Effector memory CD8-positive, alpha-beta T cell (primary cell): ENCODE results near the gene LAPTM5.

Experiments used
- ATAC-seq: fragments of 150-1000 bp; cut with Tn5 transposase; replicated peaks from 2 replicates; pipeline ENCODE4 v1.10.0; 2021; ENCODE audit warnings: mild to moderate bottlenecking, moderate library complexity
- DNase-seq, 3 experiments: peaks; one replicate each; pipeline ENCODE4 v3.0.0; 2021
- H3K27ac Mint-ChIP-seq, 2 donors: one replicate each; pipeline ENCODE4 v1.8.0; 2022; ENCODE audit warnings: mild to moderate bottlenecking in 2 of 2, mixed read lengths in 2 of 2, moderate library complexity in 2 of 2
- H3K27me3 Mint-ChIP-seq, 2 donors: one replicate each; pipeline ENCODE4 v1.8.0; 2022; ENCODE audit warnings: mixed read lengths in 2 of 2
- H3K36me3 Mint-ChIP-seq: one replicate; pipeline ENCODE4 v1.8.0; 2022; ENCODE audit warnings: mild to moderate bottlenecking, moderate library complexity, mixed read lengths; ENCODE audit not compliant: insufficient read depth
- H3K4me1 Mint-ChIP-seq, 2 donors: one replicate each; pipeline ENCODE4 v1.8.0; 2022; ENCODE audit warnings: low read depth in 2 of 2, mixed read lengths in 2 of 2
- H3K4me3 Mint-ChIP-seq, 2 donors: one replicate each; pipeline ENCODE4 v1.8.0; 2022; ENCODE audit warnings: mild to moderate bottlenecking in 2 of 2, mixed read lengths in 2 of 2, moderate library complexity in 2 of 2
- H3K9me3 Mint-ChIP-seq, 2 donors: one replicate each; pipeline ENCODE4 v1.8.0; 2022; ENCODE audit warnings: mixed read lengths in 2 of 2

Gene LAPTM5

GRCh38 chr1:30762152-30762929 lies 4.8 kb upstream of the LAPTM5 start:
- H3K36me3 Mint-ChIP-seq: peaks cover 16% of the 10 kb centered on the region
- H3K4me3 Mint-ChIP-seq: no peak overlapping the region
- no peaks in the 10 kb centered on the region for H3K9me3 Mint-ChIP-seq
- DNase-seq: no peak
- H3K27me3 Mint-ChIP-seq: no peaks in the 10 kb centered on the region
- peaks cover 41 to 54% of the 10 kb centered on the region in 2 donors for H3K4me1 Mint-ChIP-seq
- peak overlapping the region; percentile 25 to 70 for H3K27ac Mint-ChIP-seq
- no peak for ATAC-seq

DNA sequence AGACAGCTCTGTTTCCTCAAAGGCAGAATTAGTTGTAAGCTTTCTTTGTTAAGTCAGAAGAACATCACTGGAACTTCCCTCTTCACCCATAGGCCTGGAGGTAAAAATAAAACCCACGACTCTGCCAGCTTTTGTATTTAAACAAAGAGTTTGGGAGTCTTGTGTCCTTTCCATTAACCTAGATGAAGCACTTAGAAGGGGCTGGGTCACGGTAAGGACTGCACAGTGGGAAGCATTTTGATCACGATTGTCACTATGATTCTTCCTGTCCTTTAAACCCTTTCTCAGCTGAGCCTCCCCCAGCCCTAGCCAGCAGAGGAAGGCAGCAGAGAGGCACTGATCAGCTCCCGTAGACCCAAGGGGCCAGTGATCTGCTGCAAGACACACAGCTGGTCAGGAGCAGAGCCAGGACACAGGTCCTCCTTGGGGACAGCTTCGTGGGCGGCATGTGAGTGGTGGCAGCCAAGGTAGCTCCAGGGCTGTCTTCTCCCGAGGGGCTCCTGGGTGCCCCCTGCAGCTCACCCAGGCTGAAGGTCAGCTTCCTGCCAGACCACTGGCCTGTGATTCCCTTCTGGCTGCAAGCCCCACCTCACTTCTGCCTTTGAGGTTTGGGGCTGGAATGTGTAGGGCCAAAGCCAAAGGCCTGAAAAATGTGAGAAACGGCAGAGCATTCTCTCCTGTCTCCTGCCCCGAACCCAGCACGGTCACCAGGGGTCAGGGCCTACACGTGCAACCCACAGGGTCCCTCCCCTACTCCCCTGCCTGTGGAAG lies 4.0 kb upstream of the LAPTM5 start:
- no peaks in the 10 kb centered on the region for H3K9me3 Mint-ChIP-seq
- no peak for ATAC-seq
- peaks cover 24% of the 10 kb centered on the region for H3K36me3 Mint-ChIP-seq
- peak overlapping the region in 1 of 2 donors; percentile 61 for H3K4me3 Mint-ChIP-seq
- H3K27ac Mint-ChIP-seq: peak overlapping the region; percentile 99
- no peaks in the 10 kb centered on the region for H3K27me3 Mint-ChIP-seq
- DNase-seq: no peak
- peaks cover 45 to 61% of the 10 kb centered on the region in 2 donors for H3K4me1 Mint-ChIP-seq

DNA sequence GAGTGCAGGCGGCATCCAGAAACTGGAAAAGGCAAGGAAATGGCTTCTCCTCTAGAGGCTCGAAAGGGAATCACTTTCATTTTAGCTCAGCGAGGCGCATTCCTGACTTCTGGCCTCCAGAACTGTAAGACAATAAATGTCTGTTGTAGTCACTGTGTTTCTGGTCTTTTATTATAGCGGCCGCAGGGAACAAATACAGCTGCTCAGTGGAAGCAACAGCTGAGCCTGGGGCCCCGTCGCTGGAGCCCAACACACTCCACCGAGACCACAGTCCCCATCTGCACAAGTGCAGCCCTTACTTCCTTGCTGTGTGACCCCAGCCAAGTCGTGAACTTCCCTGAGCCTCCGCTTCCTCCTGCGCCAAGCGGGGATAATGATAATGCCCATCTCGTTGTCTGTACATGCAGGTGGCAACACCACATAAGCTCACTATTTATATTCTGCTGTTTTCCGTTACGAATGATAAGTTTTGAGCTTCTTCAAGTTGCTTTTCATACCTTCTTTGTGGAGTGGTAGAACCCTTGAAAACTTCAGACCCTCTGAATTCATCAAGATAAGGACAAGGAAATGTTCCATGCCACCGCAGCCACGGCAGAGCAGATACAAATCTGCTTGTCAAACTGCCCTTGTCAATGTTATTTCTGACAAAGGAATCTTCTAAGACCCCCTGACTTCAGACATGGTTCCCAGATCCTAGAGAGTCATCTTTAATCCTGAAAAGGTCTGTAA lies 3.2 kb upstream of the LAPTM5 start:
- Mint-ChIP-seq H3K36me3 (peaks cover 32% of the 10 kb centered on the region), H3K4me3 (peak overlapping the region; percentile 61 to 99), H3K27ac (peak overlapping the region; percentile 99), H3K9me3 (no peaks in the 10 kb centered on the region), H3K27me3 (no peaks in the 10 kb centered on the region), H3K4me1 (peaks cover 45 to 61% of the 10 kb centered on the region in 2 donors)
- ATAC-seq (no peak), DNase-seq (no peak)

- Mint-ChIP-seq H3K4me3 (peak overlapping the region; percentile 99), H3K27me3 (no peaks in the 10 kb centered on the region), H3K9me3 (no peaks in the 10 kb centered on the region), H3K27ac (peak overlapping the region; percentile 99), H3K36me3 (peaks cover 40% of the 10 kb centered on the region), H3K4me1 (peaks cover 55 to 70% of the 10 kb centered on the region in 2 donors)
- DNase-seq (peak; percentile 72 to 76 (median 74)), ATAC-seq (peak; percentile 54)
Observed at GRCh38 chr1:30759718-30760281, 2.2 kb upstream of the LAPTM5 start.

- ATAC-seq: no peak
- no peaks in the 10 kb centered on the region for H3K9me3 Mint-ChIP-seq
- H3K4me1 Mint-ChIP-seq: peaks cover 64 to 77% of the 10 kb centered on the region in 2 donors
- H3K27me3 Mint-ChIP-seq: no peaks in the 10 kb centered on the region
- peak overlapping the region; percentile 99 for H3K4me3 Mint-ChIP-seq
- no peak for DNase-seq
- H3K27ac Mint-ChIP-seq: peak overlapping the region; percentile 99
- peaks cover 49% of the 10 kb centered on the region for H3K36me3 Mint-ChIP-seq
Observed at GRCh38 chr1:30758785-30759380, 1.3 kb upstream of the LAPTM5 start.

GRCh38 chr1:30758121-30758688 lies 631 bp upstream of the LAPTM5 start:
- no peaks in the 10 kb centered on the region for H3K27me3 Mint-ChIP-seq
- H3K27ac Mint-ChIP-seq: peak overlapping the region; percentile 99
- no peak for DNase-seq
- H3K4me1 Mint-ChIP-seq: peaks cover 71 to 84% of the 10 kb centered on the region in 2 donors
- H3K9me3 Mint-ChIP-seq: no peaks in the 10 kb centered on the region
- H3K4me3 Mint-ChIP-seq: peak overlapping the region; percentile 99
- peaks cover 55% of the 10 kb centered on the region for H3K36me3 Mint-ChIP-seq
- ATAC-seq: no peak

- DNase-seq: peak; percentile 71 to 76 (median 73)
- no peaks in the 10 kb centered on the region for H3K9me3 Mint-ChIP-seq
- H3K27ac Mint-ChIP-seq: peak overlapping the region; percentile 99
- H3K4me1 Mint-ChIP-seq: peaks cover 75 to 86% of the 10 kb centered on the region in 2 donors
- peak overlapping the region; percentile 99 for H3K4me3 Mint-ChIP-seq
- peaks cover 69% of the 10 kb centered on the region for H3K36me3 Mint-ChIP-seq
- peak; percentile 71 for ATAC-seq
- no peaks in the 10 kb centered on the region for H3K27me3 Mint-ChIP-seq
Observed at GRCh38 chr1:30756545-30757351, 826 bp downstream of the LAPTM5 start.

DNA sequence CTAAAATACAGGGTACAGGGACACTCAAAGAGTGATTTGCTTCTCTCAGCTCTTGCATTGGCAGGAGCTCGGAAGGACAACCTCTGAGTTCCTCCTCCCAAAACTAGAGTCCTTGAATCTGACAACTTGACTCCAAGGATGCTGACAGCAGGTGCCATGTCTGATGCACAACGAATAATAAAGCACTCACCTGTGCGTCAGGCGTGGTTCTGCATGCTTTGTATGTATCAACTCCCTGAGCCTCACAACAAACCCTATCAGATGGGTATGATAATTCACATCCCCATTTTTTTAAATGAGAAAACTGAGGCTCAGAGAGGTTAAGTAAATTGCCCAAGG lies 1.4 kb downstream of the LAPTM5 start:
- no peaks in the 10 kb centered on the region for H3K9me3 Mint-ChIP-seq
- peak overlapping the region; percentile 99 for H3K27ac Mint-ChIP-seq
- H3K27me3 Mint-ChIP-seq: no peaks in the 10 kb centered on the region
- peaks cover 77 to 86% of the 10 kb centered on the region in 2 donors for H3K4me1 Mint-ChIP-seq
- ATAC-seq (peak; percentile 0), DNase-seq (no peak)
- H3K4me3 Mint-ChIP-seq: peak overlapping the region; percentile 99
- H3K36me3 Mint-ChIP-seq: peaks cover 73% of the 10 kb centered on the region

DNA sequence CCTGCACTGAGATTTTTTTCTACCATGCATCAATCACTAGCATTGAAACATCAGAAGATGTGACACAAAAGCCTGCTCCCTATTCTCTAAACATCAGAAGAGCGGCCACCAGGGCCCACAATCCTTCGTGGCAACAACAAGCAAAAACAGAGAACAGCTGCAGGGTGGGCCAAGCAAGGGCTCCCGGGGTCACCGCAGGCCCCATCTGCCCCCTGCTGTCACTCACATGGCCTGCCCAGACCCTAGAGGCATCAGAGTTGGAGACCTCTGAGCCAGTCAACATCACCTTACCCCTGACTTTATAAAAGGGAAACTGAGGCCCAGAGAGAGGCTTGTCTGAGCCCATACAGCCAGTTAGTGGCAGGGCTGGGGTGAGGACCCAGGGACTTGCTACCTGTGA lies 1.8 kb downstream of the LAPTM5 start:
- Mint-ChIP-seq H3K27me3 (no peaks in the 10 kb centered on the region), H3K4me3 (peak overlapping the region; percentile 99), H3K9me3 (no peaks in the 10 kb centered on the region), H3K36me3 (peaks cover 75% of the 10 kb centered on the region), H3K27ac (peak overlapping the region; percentile 99), H3K4me1 (peaks cover 76 to 86% of the 10 kb centered on the region in 2 donors)
- no peak for ATAC-seq
- DNase-seq: no peak

GRCh38 chr1:30755334-30755733 lies 2.2 kb downstream of the LAPTM5 start:
- peak overlapping the region; percentile 99 for H3K4me3 Mint-ChIP-seq
- DNase-seq (no peak), ATAC-seq (no peak)
- no peaks in the 10 kb centered on the region for H3K27me3 Mint-ChIP-seq
- H3K27ac Mint-ChIP-seq: peak overlapping the region; percentile 99
- H3K36me3 Mint-ChIP-seq: peaks cover 77% of the 10 kb centered on the region
- H3K9me3 Mint-ChIP-seq: no peaks in the 10 kb centered on the region
- peaks cover 78 to 88% of the 10 kb centered on the region in 2 donors for H3K4me1 Mint-ChIP-seq

- Mint-ChIP-seq H3K36me3 (peaks cover 77% of the 10 kb centered on the region), H3K9me3 (no peaks in the 10 kb centered on the region), H3K27ac (peak overlapping the region; percentile 99), H3K27me3 (no peaks in the 10 kb centered on the region), H3K4me3 (peak overlapping the region; percentile 99), H3K4me1 (peaks cover 78 to 88% of the 10 kb centered on the region in 2 donors)
- DNase-seq: no peak
- no peak for ATAC-seq
Observed at GRCh38 chr1:30754684-30755171, 2.8 kb downstream of the LAPTM5 start.

GRCh38 chr1:30753660-30754123 lies 3.9 kb downstream of the LAPTM5 start:
- Mint-ChIP-seq H3K27me3 (no peaks in the 10 kb centered on the region), H3K36me3 (peaks cover 85% of the 10 kb centered on the region), H3K4me1 (peaks cover 79 to 88% of the 10 kb centered on the region in 2 donors), H3K9me3 (no peaks in the 10 kb centered on the region), H3K4me3 (peak overlapping the region; percentile 99), H3K27ac (peak overlapping the region; percentile 99)
- ATAC-seq (no peak), DNase-seq (no peak)
